K562 (cell line): ENCODE results near the gene ITM2B. TPM values are rescaled to one million over a fixed set of nuclear protein-coding genes. Genes with fewer than 3 reads are reported as not detected.

Experiments used
- ATAC-seq: fragments of 200-7000 bp; cut with Tn5 transposase; 3 replicates; pipeline ENCODE4 v1.9.1; 2020; ENCODE audit warnings: moderate library complexity
- BruUV-seq: library from RNA; stranded (reverse); fragments of 400-500 nt; replicated peaks from 2 replicates; lab custom pipeline; 2021; lab: Mats Ljungman, UMichigan
- CTCF ChIA-PET: fragments of 300-600 bp; formaldehyde crosslinking; extraction: SDS; loops from one replicate; lab custom pipeline; 2021; ENCODE audit warnings: low intra/inter-chr PET ratio; lab: Yijun Ruan, JAX
- POLR2A ChIA-PET: fragments of 300-600, 350-650 bp; sonication (Branson Sonifier 250); formaldehyde crosslinking; extraction: SDS; loops from one replicate; lab custom pipeline; 2021; ENCODE audit warnings: antibody characterized with exemption, inconsistent platforms; lab: Yijun Ruan, JAX
- DNase-seq, 4 experiments: peaks; one replicate each; pipeline versions ENCODE4 v3.0.0 to v3.0.0-alpha.2; 2011 to 2018; ENCODE audit warnings: low spot score in 3 of 4, mixed read lengths in 3 of 4; ENCODE audit errors: extremely low read depth in 1 of 4
- FAIRE-seq: peaks from 2 replicates; lab custom pipeline; 2011; peaks lifted over from hg19 to GRCh38; lab: Jason Lieb, UNC
- H2AFZ ChIP-seq: 2 replicates; pipeline ENCODE4 v1.6.0; 2011; ENCODE audit warnings: low read depth, low read length, control low read depth, inconsistent platforms
- H3K27ac ChIP-seq: fragments of 200-600 bp; 3 replicates; pipeline ENCODE4 v1.8.0; 2011; ENCODE audit warnings: low read depth, mild to moderate bottlenecking, control low read depth, inconsistent platforms, low read length, moderate library complexity, mixed read lengths; ENCODE audit errors: extremely low read depth
- H3K27me3 ChIP-seq, 2 experiments: fragments of 300-600 bp in 1 of 2; 2 replicates in 1 of 2; 3 replicates in 1 of 2; pipeline versions ENCODE4 v1.6.0 to v1.8.0; 2011; ENCODE audit warnings: inconsistent platforms in 2 of 2, low read length in 2 of 2, mild to moderate bottlenecking in 1 of 2, mixed read lengths in 1 of 2, moderate library complexity in 1 of 2; ENCODE audit not compliant: control insufficient read depth in 2 of 2, insufficient read depth in 2 of 2
- H3K36me3 ChIP-seq: fragments of 300-600 bp; 3 replicates; pipeline ENCODE4 v1.8.0; 2011; ENCODE audit warnings: mild to moderate bottlenecking, low read length, inconsistent platforms; ENCODE audit not compliant: control insufficient read depth, insufficient read depth
- H3K4me1 ChIP-seq, 2 experiments: fragments of 200-600 bp in 1 of 2; replicated peaks in 1 of 2; 2 replicates in 1 of 2; 3 replicates in 1 of 2; pipeline versions ENCODE4 v1.5.1 to v1.8.0; 2011; ENCODE audit warnings: inconsistent platforms in 2 of 2, low read length in 2 of 2, mild to moderate bottlenecking in 1 of 2, mixed read lengths in 1 of 2, moderate library complexity in 1 of 2; ENCODE audit not compliant: control insufficient read depth in 2 of 2, insufficient read depth in 2 of 2
- H3K4me2 ChIP-seq: 2 replicates; pipeline ENCODE4 v1.6.1; 2011; ENCODE audit warnings: low read length, control low read depth, inconsistent platforms, mixed read lengths; ENCODE audit not compliant: insufficient read depth
- H3K4me3 ChIP-seq: fragments of 200-600 bp; sonication (generic), shearing (Covaris generic); 2 replicates; pipeline ENCODE4 v1.5.1; 2016; ENCODE audit warnings: control low read depth, inconsistent platforms
- H3K79me2 ChIP-seq: fragments of 200-600 bp; 3 replicates; pipeline ENCODE4 v1.8.0; 2011; ENCODE audit warnings: low read length, inconsistent platforms; ENCODE audit not compliant: control insufficient read depth, insufficient read depth
- H3K9ac ChIP-seq, 2 experiments: 2 replicates each; pipeline versions ENCODE4 v1.6.0 to v1.6.1; 2011; ENCODE audit warnings: low read depth in 2 of 2, low read length in 2 of 2, control low read depth in 1 of 2, inconsistent platforms in 1 of 2, mild to moderate bottlenecking in 1 of 2, mixed read lengths in 1 of 2; ENCODE audit not compliant: insufficient read depth in 1 of 2
- H3K9me1 ChIP-seq: one replicate; pipeline ENCODE4 v1.6.0; 2011; ENCODE audit warnings: inconsistent platforms, mild to moderate bottlenecking, low read length, moderate library complexity; ENCODE audit not compliant: control insufficient read depth, insufficient read depth
- H3K9me3 ChIP-seq: replicated peaks from 2 replicates; pipeline ENCODE4 v1.5.1; 2011; ENCODE audit warnings: low read depth, low read length, inconsistent platforms; ENCODE audit not compliant: control insufficient read depth, insufficient read depth
- H4K20me1 ChIP-seq: replicated peaks from 2 replicates; pipeline ENCODE4 v1.6.1; 2011; ENCODE audit warnings: low read length, inconsistent platforms, mixed read lengths; ENCODE audit not compliant: control insufficient read depth, insufficient read depth
- ATF1 ChIP-seq, 2 experiments: fragments of 450-650 bp in 1 of 2; IDR thresholded peaks; 2 replicates each; pipeline ENCODE4 v1.6.1; 2016; ENCODE audit warnings: missing compliant biosample characterization in 1 of 2, missing genetic modification characterization in 1 of 2
- EGR1 ChIP-seq: fragments of 450-650 bp; conservative IDR thresholded peaks from 2 replicates; pipeline ENCODE4 v1.6.1; 2017; ENCODE audit warnings: mild to moderate bottlenecking
- ETV1 ChIP-seq: fragments of 450-650 bp; conservative IDR thresholded peaks from 2 replicates; pipeline ENCODE4 v1.6.1; 2016; ENCODE audit warnings: missing genetic modification characterization, control low read depth, low read depth, missing compliant biosample characterization
- PHB ChIP-seq: fragments of 250-450 bp; sonication (Bioruptor Pico); IDR thresholded peaks from 2 replicates; pipeline ENCODE4 v1.5.0; 2021
- ZBTB8A ChIP-seq: fragments of 450-650 bp; IDR thresholded peaks from 2 replicates; pipeline ENCODE4 v1.6.1; 2018; ENCODE audit warnings: mild to moderate bottlenecking, moderate library complexity; ENCODE audit not compliant: partially characterized antibody
- WGBS: fragments of 100-300 bp; shearing (Covaris generic); methylation state at CpG from one replicate; pipeline ENCODE4 v1.1.6; 2016; ENCODE audit warnings: low coverage, mixed read lengths; ENCODE audit not compliant: insufficient coverage; ENCODE audit errors: missing lambda C conversion rate; 5-methylcytosine and 5-hydroxymethylcytosine counted together
- in situ Hi-C: fragments of 300-500 bp; cut with MboI; formaldehyde crosslinking; loops from 4 replicates; pipeline ENCODE4 v1.15.0; 2018; ENCODE audit warnings: inconsistent platforms, mixed read lengths
- intact Hi-C: fragments of 100-400 bp; cut with micrococcal nuclease; formaldehyde crosslinking; loops from 2 replicates; pipeline ENCODE4 v1.14.2; 2022
- polyA plus RNA-seq, 8 experiments: library from polyadenylated mRNA; depleted of rRNA in 4 of 8; stranded (reverse) in 5 of 8; unstranded in 3 of 8; fragments of >200 nt; fragmentation: Nextera tagmentation in 2 of 8; fragmentation: Illumina TruSeq in 1 of 8; extraction: Ambion mirVana in 2 of 8; extraction: Trizol in 1 of 8; gene quantifications; 2 replicates each; pipeline versions ENCODE4 v1.2.1 to v1.2.3, GENCODE V29; 2011 to 2014; ENCODE audit warnings: inconsistent platforms in 1 of 8, missing spikeins in 1 of 8
- total RNA-seq, 7 experiments: library from RNA; depleted of rRNA in 6 of 7; stranded (reverse); fragments of >200 nt in 6 of 7; fragmentation: Illumina TruSeq in 2 of 7; extraction: Trizol in 2 of 7; gene quantifications; 2 replicates each; pipeline versions ENCODE4 v1.2.1 to v1.2.3, GENCODE V29; 2011 to 2021; ENCODE audit warnings: low replicate concordance in 1 of 7
- TF ChIP-seq, protein P1 (sequence below): sonication (generic); formaldehyde crosslinking; IDR thresholded peaks from 2 replicates; pipeline ENCODE4 v1.4.0; 2020; ENCODE audit warnings: mild to moderate bottlenecking, missing genetic modification reagents
- TF ChIP-seq, protein P2 (sequence below): fragments of 250-450 bp; sonication (Bioruptor Pico); IDR thresholded peaks from 2 replicates; pipeline ENCODE4 v1.5.0; 2021
- TF ChIP-seq, protein P3 (sequence below), 2 experiments: fragments of 450-650 bp; formaldehyde crosslinking in 1 of 2; IDR thresholded peaks; 2 replicates each; pipeline versions ENCODE4 v1.4.0 to v1.6.1; 2014 to 2020; ENCODE audit warnings: mild to moderate bottlenecking in 2 of 2, borderline replicate concordance in 1 of 2, low read depth in 1 of 2

Gene ITM2B
- total and polyA plus RNA-seq, 9 of the 15 experiments (the other 6 are each of a cell fraction or from before 2014, with no cell fraction given) = 22.0 to 83.8 (median 45.0) TPM

GRCh38 chr13:48295271-48295670 lies 62.3 kb downstream of the ITM2B start:
- ChIA-PET CTCF (no interaction called here), POLR2A (no interaction called here)
- H3K79me2 ChIP-seq = no peaks in the 10 kb centered on the region
- no TSS peak for BruUV-seq
- H4K20me1 ChIP-seq = no peaks in the 10 kb centered on the region
- no peaks in the 10 kb centered on the region for H3K9me3 ChIP-seq
- H3K4me3 ChIP-seq = no peak overlapping the region
- H3K27me3 ChIP-seq = no peaks in the 10 kb centered on the region
- H3K4me2 ChIP-seq = no peak overlapping the region
- WGBS = 94% methylated on average over 1 of the region's 1 CpG
- H3K9ac ChIP-seq = no peak overlapping the region
- DNase-seq (no peak), ATAC-seq (no peak), FAIRE-seq (no peak)
- intact Hi-C loops = loop anchor here (10.0 kb wide), 1 partner anchor 170 kb away; no protein-coding TSS in a partner anchor
- H3K4me1 ChIP-seq = peaks cover 0 to 5% of the 10 kb centered on the region in 2 experiments; a peak in 1 of 5 replicates
- no peaks in the 10 kb centered on the region for H3K36me3 ChIP-seq
- in situ Hi-C loops = no loop called here
- no peaks in the 10 kb centered on the region for H3K9me1 ChIP-seq
- H3K27ac ChIP-seq = no peak overlapping the region
- H2AFZ ChIP-seq = no peak overlapping the region
- TF ChIP-seq ATF1 (CRISPR knock-in tag; IDR thresholded peaks at IDR 0.05) (no peak), ATF1 (tag; IDR thresholded peaks at IDR 0.05) (no peak), PHB (CRISPR knock-in tag) (no peak), ZBTB8A (no peak), ETV1 (no peak), EGR1 (no peak)
- TF ChIP-seq, protein P1, sequence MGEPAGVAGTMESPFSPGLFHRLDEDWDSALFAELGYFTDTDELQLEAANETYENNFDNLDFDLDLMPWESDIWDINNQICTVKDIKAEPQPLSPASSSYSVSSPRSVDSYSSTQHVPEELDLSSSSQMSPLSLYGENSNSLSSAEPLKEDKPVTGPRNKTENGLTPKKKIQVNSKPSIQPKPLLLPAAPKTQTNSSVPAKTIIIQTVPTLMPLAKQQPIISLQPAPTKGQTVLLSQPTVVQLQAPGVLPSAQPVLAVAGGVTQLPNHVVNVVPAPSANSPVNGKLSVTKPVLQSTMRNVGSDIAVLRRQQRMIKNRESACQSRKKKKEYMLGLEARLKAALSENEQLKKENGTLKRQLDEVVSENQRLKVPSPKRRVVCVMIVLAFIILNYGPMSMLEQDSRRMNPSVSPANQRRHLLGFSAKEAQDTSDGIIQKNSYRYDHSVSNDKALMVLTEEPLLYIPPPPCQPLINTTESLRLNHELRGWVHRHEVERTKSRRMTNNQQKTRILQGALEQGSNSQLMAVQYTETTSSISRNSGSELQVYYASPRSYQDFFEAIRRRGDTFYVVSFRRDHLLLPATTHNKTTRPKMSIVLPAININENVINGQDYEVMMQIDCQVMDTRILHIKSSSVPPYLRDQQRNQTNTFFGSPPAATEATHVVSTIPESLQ (CRISPR knock-in tag) = no peak
- TF ChIP-seq, protein P2, sequence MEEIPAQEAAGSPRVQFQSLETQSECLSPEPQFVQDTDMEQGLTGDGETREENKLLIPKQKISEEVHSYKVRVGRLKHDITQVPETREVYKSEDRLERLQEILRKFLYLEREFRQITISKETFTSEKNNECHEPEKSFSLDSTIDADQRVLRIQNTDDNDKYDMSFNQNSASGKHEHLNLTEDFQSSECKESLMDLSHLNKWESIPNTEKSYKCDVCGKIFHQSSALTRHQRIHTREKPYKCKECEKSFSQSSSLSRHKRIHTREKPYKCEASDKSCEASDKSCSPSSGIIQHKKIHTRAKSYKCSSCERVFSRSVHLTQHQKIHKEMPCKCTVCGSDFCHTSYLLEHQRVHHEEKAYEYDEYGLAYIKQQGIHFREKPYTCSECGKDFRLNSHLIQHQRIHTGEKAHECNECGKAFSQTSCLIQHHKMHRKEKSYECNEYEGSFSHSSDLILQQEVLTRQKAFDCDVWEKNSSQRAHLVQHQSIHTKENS (CRISPR knock-in tag) = no peak
- TF ChIP-seq, protein P3, sequence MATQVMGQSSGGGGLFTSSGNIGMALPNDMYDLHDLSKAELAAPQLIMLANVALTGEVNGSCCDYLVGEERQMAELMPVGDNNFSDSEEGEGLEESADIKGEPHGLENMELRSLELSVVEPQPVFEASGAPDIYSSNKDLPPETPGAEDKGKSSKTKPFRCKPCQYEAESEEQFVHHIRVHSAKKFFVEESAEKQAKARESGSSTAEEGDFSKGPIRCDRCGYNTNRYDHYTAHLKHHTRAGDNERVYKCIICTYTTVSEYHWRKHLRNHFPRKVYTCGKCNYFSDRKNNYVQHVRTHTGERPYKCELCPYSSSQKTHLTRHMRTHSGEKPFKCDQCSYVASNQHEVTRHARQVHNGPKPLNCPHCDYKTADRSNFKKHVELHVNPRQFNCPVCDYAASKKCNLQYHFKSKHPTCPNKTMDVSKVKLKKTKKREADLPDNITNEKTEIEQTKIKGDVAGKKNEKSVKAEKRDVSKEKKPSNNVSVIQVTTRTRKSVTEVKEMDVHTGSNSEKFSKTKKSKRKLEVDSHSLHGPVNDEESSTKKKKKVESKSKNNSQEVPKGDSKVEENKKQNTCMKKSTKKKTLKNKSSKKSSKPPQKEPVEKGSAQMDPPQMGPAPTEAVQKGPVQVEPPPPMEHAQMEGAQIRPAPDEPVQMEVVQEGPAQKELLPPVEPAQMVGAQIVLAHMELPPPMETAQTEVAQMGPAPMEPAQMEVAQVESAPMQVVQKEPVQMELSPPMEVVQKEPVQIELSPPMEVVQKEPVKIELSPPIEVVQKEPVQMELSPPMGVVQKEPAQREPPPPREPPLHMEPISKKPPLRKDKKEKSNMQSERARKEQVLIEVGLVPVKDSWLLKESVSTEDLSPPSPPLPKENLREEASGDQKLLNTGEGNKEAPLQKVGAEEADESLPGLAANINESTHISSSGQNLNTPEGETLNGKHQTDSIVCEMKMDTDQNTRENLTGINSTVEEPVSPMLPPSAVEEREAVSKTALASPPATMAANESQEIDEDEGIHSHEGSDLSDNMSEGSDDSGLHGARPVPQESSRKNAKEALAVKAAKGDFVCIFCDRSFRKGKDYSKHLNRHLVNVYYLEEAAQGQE (IDR thresholded peaks at IDR 0.05; ENCODE audit: borderline replicate concordance) = no peak
- TF ChIP-seq, protein P3 (CRISPR knock-in tag; IDR thresholded peaks at IDR 0.05; ENCODE audit: low read depth) = no peak
